ENCODE data around the gene IQSEC1.

DNA sequence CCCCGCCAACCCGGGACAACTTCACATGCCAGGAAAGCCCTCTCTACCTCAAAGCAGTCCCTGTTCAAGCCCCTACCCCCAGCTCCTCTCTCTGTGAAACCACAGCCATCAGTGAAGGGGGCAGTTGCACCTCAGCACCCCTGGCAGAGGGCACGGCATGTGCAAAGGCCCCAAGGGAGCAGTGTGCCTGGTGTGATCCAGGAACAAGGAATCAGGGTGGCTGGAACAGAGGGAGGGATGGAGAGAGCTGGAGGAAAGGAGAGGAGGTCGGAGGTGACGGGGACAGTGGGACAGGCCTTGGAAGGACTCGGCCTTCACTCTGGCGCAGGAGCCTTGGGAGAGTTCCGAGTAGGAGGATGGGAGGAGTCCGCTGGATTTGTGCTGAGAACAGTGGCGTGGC lies 26.5 kb upstream of the IQSEC1 start:
- TF ChIP-seq, protein P1, sequence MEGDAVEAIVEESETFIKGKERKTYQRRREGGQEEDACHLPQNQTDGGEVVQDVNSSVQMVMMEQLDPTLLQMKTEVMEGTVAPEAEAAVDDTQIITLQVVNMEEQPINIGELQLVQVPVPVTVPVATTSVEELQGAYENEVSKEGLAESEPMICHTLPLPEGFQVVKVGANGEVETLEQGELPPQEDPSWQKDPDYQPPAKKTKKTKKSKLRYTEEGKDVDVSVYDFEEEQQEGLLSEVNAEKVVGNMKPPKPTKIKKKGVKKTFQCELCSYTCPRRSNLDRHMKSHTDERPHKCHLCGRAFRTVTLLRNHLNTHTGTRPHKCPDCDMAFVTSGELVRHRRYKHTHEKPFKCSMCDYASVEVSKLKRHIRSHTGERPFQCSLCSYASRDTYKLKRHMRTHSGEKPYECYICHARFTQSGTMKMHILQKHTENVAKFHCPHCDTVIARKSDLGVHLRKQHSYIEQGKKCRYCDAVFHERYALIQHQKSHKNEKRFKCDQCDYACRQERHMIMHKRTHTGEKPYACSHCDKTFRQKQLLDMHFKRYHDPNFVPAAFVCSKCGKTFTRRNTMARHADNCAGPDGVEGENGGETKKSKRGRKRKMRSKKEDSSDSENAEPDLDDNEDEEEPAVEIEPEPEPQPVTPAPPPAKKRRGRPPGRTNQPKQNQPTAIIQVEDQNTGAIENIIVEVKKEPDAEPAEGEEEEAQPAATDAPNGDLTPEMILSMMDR (IDR thresholded peaks at IDR 0.05): no peak
- TF ChIP-seq POLR2A (IDR thresholded peaks at IDR 0.05): no peak

Data from lower leg skin (tissue), 3 donors.